Endodermal cell (in vitro differentiated cells): ENCODE measurements around the gene CDK5R1. TPM values are rescaled to one million over a fixed set of nuclear protein-coding genes. Genes with fewer than 3 reads are reported as not detected.

Experiments
- DNase-seq: peaks from one replicate; pipeline ENCODE4 v3.0.0-alpha.2; 2017
- H3K27ac ChIP-seq: 2 replicates; pipeline ENCODE4 v1.5.1; 2013; ENCODE audit warnings: mild to moderate bottlenecking, low read depth, low read length, moderate library complexity
- H3K27me3 ChIP-seq: 2 replicates; pipeline ENCODE4 v1.6.1; 2013; ENCODE audit warnings: mild to moderate bottlenecking, low read length, moderate library complexity; ENCODE audit not compliant: insufficient read depth, control insufficient read depth, poor library complexity, severe bottlenecking
- H3K36me3 ChIP-seq: 2 replicates; pipeline ENCODE4 v1.7.0; 2013; ENCODE audit warnings: mild to moderate bottlenecking, low read length, moderate library complexity; ENCODE audit not compliant: control insufficient read depth, insufficient read depth
- H3K4me1 ChIP-seq: one replicate; pipeline ENCODE4 v1.7.0; 2013; ENCODE audit warnings: low read length; ENCODE audit not compliant: control insufficient read depth, insufficient read depth
- H3K4me3 ChIP-seq: 2 replicates; pipeline ENCODE4 v1.5.1; 2013; ENCODE audit warnings: mild to moderate bottlenecking, low read length, moderate library complexity
- H3K9ac ChIP-seq: 2 replicates; pipeline ENCODE4 v1.6.1; 2013; ENCODE audit warnings: mild to moderate bottlenecking, low read length, moderate library complexity; ENCODE audit not compliant: poor library complexity, severe bottlenecking; ENCODE audit errors: extremely low read depth
- H3K9me3 ChIP-seq: 2 replicates; pipeline ENCODE4 v1.6.1; 2013; ENCODE audit warnings: mild to moderate bottlenecking, low read length, moderate library complexity; ENCODE audit not compliant: control insufficient read depth
- H3K27ac Mint-ChIP-seq: 2 replicates; pipeline ENCODE4 v1.8.0; 2020; ENCODE audit warnings: mixed read lengths
- H3K27me3 Mint-ChIP-seq: 2 replicates; pipeline ENCODE4 v1.8.0; 2021; ENCODE audit warnings: mild to moderate bottlenecking, mixed read lengths; ENCODE audit not compliant: insufficient read depth
- H3K36me3 Mint-ChIP-seq: 2 replicates; pipeline ENCODE4 v1.8.0; 2020; ENCODE audit warnings: low read depth, mixed read lengths
- H3K4me1 Mint-ChIP-seq: 2 replicates; pipeline ENCODE4 v1.8.0; 2020; ENCODE audit warnings: mixed read lengths
- H3K4me3 Mint-ChIP-seq: 2 replicates; pipeline ENCODE4 v1.8.0; 2020; ENCODE audit warnings: mild to moderate bottlenecking, moderate library complexity, mixed read lengths
- H3K9me3 Mint-ChIP-seq: 2 replicates; pipeline ENCODE4 v1.8.0; 2020; ENCODE audit warnings: mild to moderate bottlenecking, mixed read lengths
- CTCF ChIP-seq: fragments of 200-600 bp; sonication (generic); conservative IDR thresholded peaks from 2 replicates; pipeline ENCODE4 v1.5.0; 2021; ENCODE audit warnings: antibody characterized with exemption, mild to moderate bottlenecking
- WGBS, 2 experiments: methylation state at CpG; one replicate each; pipeline versions ENCODE4 v1.1.5 to v1.1.7; 2013; ENCODE audit warnings: missing lambda C conversion rate in 2 of 2, mixed read lengths in 1 of 2; ENCODE audit not compliant: insufficient coverage in 1 of 2, insufficient read length in 1 of 2; 5-methylcytosine and 5-hydroxymethylcytosine counted together
- long read RNA-seq, 4 experiments: library from polyadenylated mRNA in 2 of 4; library from RNA in 1 of 4; library from capped mRNA in 1 of 4; stranded (forward) in 3 of 4; unstranded in 1 of 4; transcript quantifications; one replicate each; pipeline ENCODE4 v2.0.0, GENCODE V29; 2020 to 2021; ENCODE audit warnings: inconsistent platforms in 1 of 4
- polyA plus RNA-seq, 2 experiments: library from polyadenylated mRNA; stranded (reverse); fragments of 50-300 nt; gene quantifications; one replicate each; pipeline ENCODE4 v1.2.3, GENCODE V29; 2013
- total RNA-seq, 2 donors: library from RNA; stranded (reverse); fragmentation: NEBNext Ultra II Directional in 1 of 2; extraction: Animal tissue kit (Norgen Biotek cat#: 25700) in 1 of 2; gene quantifications; 2 replicates in 1 of 2; 3 replicates in 1 of 2; pipeline ENCODE4 v1.2.1, GENCODE V29; 2021

CDK5R1 gene
- total RNA-seq: 10 to 100 TPM in 1 of 2 donors, 1 to 10 TPM in 1; 9.8 to 10.3 TPM
- polyA plus RNA-seq (2013, experiment 1 of 2): 26.6 TPM
- polyA plus RNA-seq (2013, experiment 2 of 2): 26.3 TPM
- long read RNA-seq, experiment 1, partial matches to known transcripts: 4 of 4 reads
- long read RNA-seq, experiment 1, other reads (novel, unspliced or antisense): 0 of 4 reads
- long read RNA-seq, experiment 2, full-length matches to known transcripts: 27 of 38 reads
- long read RNA-seq, experiment 2, partial matches to known transcripts: 0 of 38 reads
- long read RNA-seq, experiment 2, other reads (novel, unspliced or antisense): 11 of 38 reads
- long read RNA-seq, experiment 3, full-length matches to known transcripts: 9 of 13 reads
- long read RNA-seq, experiment 3, partial matches to known transcripts: 3 of 13 reads
- long read RNA-seq, experiment 3, other reads (novel, unspliced or antisense): 1 of 13 reads
- long read RNA-seq, experiment 4, partial matches to known transcripts: 0 of 1 reads
- long read RNA-seq, experiment 4, other reads (novel, unspliced or antisense): 1 of 1 reads

- no peaks in the 10 kb centered on the region for H3K9me3 Mint-ChIP-seq
Measured at GRCh38 chr17:32486701-32487472, at the start of gene CDK5R1. Gene CDK5R1, plus strand, starts transcription at chr17:32486993. Its CDS starts 628 bp downstream, at chr17:32487621.

GRCh38 chr17:32440722-32441121 is 46.1 kb upstream of the CDK5R1 start:
- Mint-ChIP-seq H3K27me3 (peaks cover 33% of the 10 kb centered on the region), H3K4me1 (peaks cover 6% of the 10 kb centered on the region), H3K27ac (no peak overlapping the region), H3K36me3 (no peaks in the 10 kb centered on the region), H3K9me3 (peaks cover 16% of the 10 kb centered on the region), H3K4me3 (no peak overlapping the region)
- Histone ChIP-seq H3K9me3 (peaks cover 11% of the 10 kb centered on the region), H3K27me3 (peaks cover 5% of the 10 kb centered on the region), H3K4me1 (no peaks in the 10 kb centered on the region), H3K36me3 (peaks cover 4% of the 10 kb centered on the region), H3K27ac (no peak overlapping the region), H3K9ac (no peak overlapping the region), H3K4me3 (no peak overlapping the region)
- DNase-seq: no peak
- 90 to 94% methylated on average over 4 to 5 of the region's 5 CpGs for WGBS, 2 experiments
- TF ChIP-seq CTCF: no peak

More at GRCh38 chr17:32486701-32487472, at the start of gene CDK5R1:
- TF ChIP-seq CTCF: no peak
- Histone ChIP-seq H3K9ac (peak within 1 kb of the TSS; percentile 51), H3K27ac (peak within 1 kb of the TSS; percentile 89), H3K9me3 (no peaks in the 10 kb centered on the region), H3K4me3 (peak within 1 kb of the TSS; percentile 87), H3K36me3 (peaks cover 26% of the 10 kb centered on the region), H3K4me1 (peaks cover 17% of the 10 kb centered on the region), H3K27me3 (no peaks in the 10 kb centered on the region)
- peak; percentile 94 for DNase-seq
- Mint-ChIP-seq H3K4me1 (peaks cover 57% of the 10 kb centered on the region), H3K27ac (peak within 1 kb of the TSS; percentile 63), H3K36me3 (peaks cover 21% of the 10 kb centered on the region), H3K4me3 (peak within 1 kb of the TSS; percentile 74), H3K27me3 (no peaks in the 10 kb centered on the region)
- 0 to 1% methylated on average over 42 to 135 of the region's 135 CpGs for whole genome bisulfite sequencing, 2 experiments

DNA sequence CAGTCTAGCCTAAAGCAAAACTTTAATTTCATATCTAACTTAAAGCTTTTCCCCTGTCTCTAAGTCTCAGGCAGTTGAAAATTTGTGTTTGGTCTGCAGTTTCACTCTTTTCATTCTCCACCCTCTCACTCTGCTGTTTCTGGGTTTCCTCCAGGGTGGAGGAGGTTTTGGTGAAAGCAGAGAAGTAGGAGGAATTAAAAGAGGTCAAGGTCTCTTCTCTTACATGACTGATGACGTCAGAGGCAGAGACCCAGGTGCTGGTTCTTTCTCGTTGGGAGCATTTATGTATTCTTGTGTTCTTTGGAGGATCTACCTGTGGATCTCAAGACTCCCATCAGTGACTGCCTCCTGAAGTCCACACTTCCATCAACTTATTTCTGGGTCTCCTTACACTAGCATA is 44.9 kb upstream of the CDK5R1 start:
- H3K4me3 Mint-ChIP-seq: no peak overlapping the region
- DNase-seq: no peak
- H3K9me3 Mint-ChIP-seq: peaks cover 11% of the 10 kb centered on the region
- H3K27ac Mint-ChIP-seq: no peak overlapping the region
- H3K27me3 Mint-ChIP-seq: peaks cover 33% of the 10 kb centered on the region
- Histone ChIP-seq H3K36me3 (peaks cover 15% of the 10 kb centered on the region), H3K4me1 (no peaks in the 10 kb centered on the region), H3K9me3 (peaks cover 11% of the 10 kb centered on the region), H3K4me3 (no peak overlapping the region), H3K27me3 (peaks cover 5% of the 10 kb centered on the region), H3K9ac (no peak overlapping the region), H3K27ac (no peak overlapping the region)
- TF ChIP-seq CTCF: no peak
- H3K36me3 Mint-ChIP-seq: peaks cover 3% of the 10 kb centered on the region
- peaks cover 12% of the 10 kb centered on the region for H3K4me1 Mint-ChIP-seq
- 74% methylated on average over 2 of the region's 2 CpGs; no CpG with 5 or more reads in 1 of the 2 experiments for WGBS, 2 experiments
